ENCODE results near the gene EMILIN2. TPM values are rescaled to one million over a fixed set of nuclear protein-coding genes. Genes with fewer than 3 reads are reported as not detected.

The EMILIN2 gene
- total and polyA plus RNA-seq, 2 donors (not counting 1 experiment from before 2014, with no cell fraction given) = 2.5 to 48.2 TPM

- no peaks in the 10 kb centered on the region for H3K4me1 Mint-ChIP-seq
- no peaks in the 10 kb centered on the region for H3K27me3 Mint-ChIP-seq
- H3K79me2 ChIP-seq (ENCODE audit: control insufficient read depth, insufficient read depth, low read length) = no peaks in the 10 kb centered on the region
- no peak overlapping the region for H2AFZ ChIP-seq (ENCODE audit: insufficient read depth, low read depth, low read length, poor library complexity, severe bottlenecking)
- no peak overlapping the region for H3K4me3 ChIP-seq (ENCODE audit: control extremely low read depth in 1 of 5, extremely low read depth in 1 of 5, insufficient read depth in 1 of 5, low read depth in 2 of 5, low read length in 4 of 5)
- no peak overlapping the region for H3K4me2 ChIP-seq (replicated peaks; ENCODE audit: low read depth, low read length, poor library complexity, severe bottlenecking)
- intact Hi-C loops (cut with micrococcal nuclease) = no loop called here
- TF ChIP-seq EZH2 (IDR thresholded peaks at IDR 0.05; ENCODE audit: borderline replicate concordance, insufficient read depth, low read depth, low read length, poor library complexity, severe bottlenecking) = no peak
- TF ChIP-seq CTCF (IDR thresholded peaks at IDR 0.05) = no peak
- ChIA-PET POLR2A (no interaction called here), CTCF (interaction anchor here (1.1 kb wide), 1 partner anchor 23 kb away, joined by 3 read pairs; no protein-coding TSS in a partner anchor)
- peaks cover 0 to 4% (median 0%) of the 10 kb centered on the region in 3 donors for H3K9me3 ChIP-seq (ENCODE audit: control extremely low read depth in 1 of 3, control insufficient read depth in 2 of 3, insufficient read depth in 1 of 3, low read length in 2 of 3)
- H4K20me1 ChIP-seq (ENCODE audit: control insufficient read depth, insufficient read depth, low read length, poor library complexity, severe bottlenecking) = no peaks in the 10 kb centered on the region
- DNase-seq = no peak
- H3K36me3 ChIP-seq (replicated peaks in 1 of 2; ENCODE audit: control extremely low read depth in 1 of 2, control insufficient read depth in 1 of 2, extremely low read depth in 1 of 2, insufficient read depth in 2 of 2, low read length in 1 of 2) = no peaks in the 10 kb centered on the region
- ATAC-seq (ENCODE audit: low read depth) = no peak
- 50% methylated on average over 1 of the region's 4 CpGs for WGBS (ENCODE audit: insufficient coverage)
- peaks cover 0 to 4% (median 0%) of the 10 kb centered on the region in 4 experiments for H3K27me3 ChIP-seq (replicated peaks in 1 of 4; ENCODE audit: control extremely low read depth in 1 of 4, control insufficient read depth in 3 of 4, insufficient read depth in 4 of 4, low read length in 3 of 4)
- no peaks in the 10 kb centered on the region for H3K4me1 ChIP-seq (ENCODE audit: control insufficient read depth in 2 of 2, insufficient read depth in 2 of 2, low read length in 2 of 2)
- H3K9me3 Mint-ChIP-seq (ENCODE audit: insufficient read depth) = no peaks in the 10 kb centered on the region
- H3K27ac ChIP-seq (ENCODE audit: low read length in 2 of 2) = no peak overlapping the region
- no peak overlapping the region for H3K4me3 Mint-ChIP-seq
- H3K9ac ChIP-seq (ENCODE audit: low read length) = no peak overlapping the region
- no peak overlapping the region for H3K27ac Mint-ChIP-seq
Measured at GRCh38 chr18:2893056-2893455, 46.2 kb downstream of the EMILIN2 start.

- Mint-ChIP-seq H3K4me3 (no peak overlapping the region), H3K27me3 (no peaks in the 10 kb centered on the region), H3K9me3 (ENCODE audit: insufficient read depth) (no peaks in the 10 kb centered on the region), H3K27ac (no peak overlapping the region), H3K4me1 (peaks cover 2% of the 10 kb centered on the region)
- no peak for TF ChIP-seq EZH2 (IDR thresholded peaks at IDR 0.05; ENCODE audit: borderline replicate concordance, insufficient read depth, low read depth, low read length, poor library complexity, severe bottlenecking)
- TF ChIP-seq CTCF (IDR thresholded peaks at IDR 0.05) = no peak
- Histone ChIP-seq H4K20me1 (ENCODE audit: control insufficient read depth, insufficient read depth, low read length, poor library complexity, severe bottlenecking) (no peaks in the 10 kb centered on the region), H3K4me2 (replicated peaks; ENCODE audit: low read depth, low read length, poor library complexity, severe bottlenecking) (no peak overlapping the region), H3K36me3 (replicated peaks in 1 of 2; ENCODE audit: control extremely low read depth in 1 of 2, control insufficient read depth in 1 of 2, extremely low read depth in 1 of 2, insufficient read depth in 2 of 2, low read length in 1 of 2) (no peaks in the 10 kb centered on the region), H3K9me3 (ENCODE audit: control extremely low read depth in 1 of 3, control insufficient read depth in 2 of 3, insufficient read depth in 1 of 3, low read length in 2 of 3) (peaks cover 0 to 4% (median 0%) of the 10 kb centered on the region in 3 donors), H3K4me3 (ENCODE audit: control extremely low read depth in 1 of 5, extremely low read depth in 1 of 5, insufficient read depth in 1 of 5, low read depth in 2 of 5, low read length in 4 of 5) (no peak overlapping the region), H2AFZ (ENCODE audit: insufficient read depth, low read depth, low read length, poor library complexity, severe bottlenecking) (no peak overlapping the region), H3K4me1 (ENCODE audit: control insufficient read depth in 2 of 2, insufficient read depth in 2 of 2, low read length in 2 of 2) (no peaks in the 10 kb centered on the region), H3K27ac (ENCODE audit: low read length in 2 of 2) (no peak overlapping the region), H3K9ac (ENCODE audit: low read length) (no peak overlapping the region), H3K27me3 (replicated peaks in 1 of 4; ENCODE audit: control extremely low read depth in 1 of 4, control insufficient read depth in 3 of 4, insufficient read depth in 4 of 4, low read length in 3 of 4) (peaks cover 0 to 4% (median 0%) of the 10 kb centered on the region in 4 experiments), H3K79me2 (ENCODE audit: control insufficient read depth, insufficient read depth, low read length) (no peaks in the 10 kb centered on the region)
- CTCF ChIA-PET = interaction anchor here (1.1 kb wide), 1 partner anchor 22 kb away, joined by 3 read pairs; no protein-coding TSS in a partner anchor
- ATAC-seq (ENCODE audit: low read depth) (no peak), DNase-seq (no peak)
- POLR2A ChIA-PET = no interaction called here
- intact Hi-C loops (cut with micrococcal nuclease) = no loop called here
- 95% methylated on average over 4 of the region's 5 CpGs for WGBS (ENCODE audit: insufficient coverage)
Measured at GRCh38 chr18:2893676-2894075, 46.9 kb downstream of the EMILIN2 start.
